Measurements from ENCODE around the gene GPS2. TPM values are rescaled to one million over a fixed set of nuclear protein-coding genes. Genes with fewer than 3 reads are reported as not detected.
A peak's percentile ranks its signal among the peaks of the same experiment; 100 is the strongest.

Gene GPS2
- total RNA-seq, 1 experiment from 2014 or later = 116 TPM

GRCh38 chr17:7357381-7357780 is 42.2 kb upstream of the GPS2 start:
- intact Hi-C loops (cut with micrococcal nuclease; ENCODE audit: unreplicated experiment) = loop anchor here (2.0 to 10.0 kb wide), 3 partner anchors 80 to 203 kb away; partner anchors contain the start of genes FGF11, POLR2A, SENP3 and SLC35G6
- no peak overlapping the region for H3K4me3 ChIP-seq (ENCODE audit: low read depth, low read length, poor library complexity, severe bottlenecking)
- BruUV-seq (replicated peaks) = no TSS peak
- H3K36me3 ChIP-seq (ENCODE audit: insufficient read depth, low read length, poor library complexity, severe bottlenecking) = no peaks in the 10 kb centered on the region
- DNase-seq (ENCODE audit: low spot score) = no peak
- H3K27ac ChIP-seq (ENCODE audit: low read depth, low read length, poor library complexity, severe bottlenecking) = no peak overlapping the region
- POLR2A ChIA-PET (ENCODE audit: low non-redundant PET) = no interaction called here
- CTCF ChIA-PET = interaction anchor here (0.7 to 1.8 kb wide), 2 partner anchors 37 to 600 kb away, joined by 6 read pairs; partner anchors contain the start of gene PLSCR3
- no peaks in the 10 kb centered on the region for H3K27me3 ChIP-seq (replicated peaks; ENCODE audit: insufficient read depth, low read depth, low read length, poor library complexity)
- peaks cover 14% of the 10 kb centered on the region for H3K4me1 ChIP-seq (ENCODE audit: insufficient read depth, low read length, poor library complexity, severe bottlenecking)
- TF ChIP-seq CTCF (conservative IDR thresholded peaks at IDR 0.05; ENCODE audit: low read depth, low read length) (no peak), EZH2 (IDR thresholded peaks at IDR 0.05; ENCODE audit: borderline replicate concordance, low read depth, low read length, poor library complexity, severe bottlenecking) (no peak)
- no peaks in the 10 kb centered on the region for H3K9me3 ChIP-seq (ENCODE audit: low read depth, low read length, poor library complexity, severe bottlenecking)

GRCh38 chr17:7356756-7357155 is 41.6 kb upstream of the GPS2 start:
- BruUV-seq (replicated peaks) = no TSS peak
- ChIA-PET CTCF (interaction anchor here (0.5 to 1.8 kb wide), 7 partner anchors 37 to 204 kb away, joined by 3 to 11 read pairs (median 5); partner anchors contain the start of genes PLSCR3 and POLR2A), POLR2A (ENCODE audit: low non-redundant PET) (no interaction called here)
- H3K4me1 ChIP-seq (ENCODE audit: insufficient read depth, low read length, poor library complexity, severe bottlenecking) = peaks cover 14% of the 10 kb centered on the region
- DNase-seq (ENCODE audit: low spot score) = no peak
- TF ChIP-seq EZH2 (IDR thresholded peaks at IDR 0.05; ENCODE audit: borderline replicate concordance, low read depth, low read length, poor library complexity, severe bottlenecking) (no peak), CTCF (conservative IDR thresholded peaks at IDR 0.05; ENCODE audit: low read depth, low read length) (no peak)
- no peaks in the 10 kb centered on the region for H3K27me3 ChIP-seq (replicated peaks; ENCODE audit: insufficient read depth, low read depth, low read length, poor library complexity)
- no peaks in the 10 kb centered on the region for H3K36me3 ChIP-seq (ENCODE audit: insufficient read depth, low read length, poor library complexity, severe bottlenecking)
- H3K4me3 ChIP-seq (ENCODE audit: low read depth, low read length, poor library complexity, severe bottlenecking) = no peak overlapping the region
- H3K27ac ChIP-seq (ENCODE audit: low read depth, low read length, poor library complexity, severe bottlenecking) = no peak overlapping the region
- H3K9me3 ChIP-seq (ENCODE audit: low read depth, low read length, poor library complexity, severe bottlenecking) = no peaks in the 10 kb centered on the region
- intact Hi-C loops (cut with micrococcal nuclease; ENCODE audit: unreplicated experiment) = loop anchor here (2.0 to 10.0 kb wide), 3 partner anchors 81 to 204 kb away; partner anchors contain the start of genes FGF11, POLR2A, SENP3 and SLC35G6

GRCh38 chr17:7356072-7356549 is 41.0 kb upstream of the GPS2 start:
- Histone ChIP-seq H3K36me3 (ENCODE audit: insufficient read depth, low read length, poor library complexity, severe bottlenecking) (no peaks in the 10 kb centered on the region), H3K27me3 (replicated peaks; ENCODE audit: insufficient read depth, low read depth, low read length, poor library complexity) (no peaks in the 10 kb centered on the region), H3K9me3 (ENCODE audit: low read depth, low read length, poor library complexity, severe bottlenecking) (no peaks in the 10 kb centered on the region), H3K4me1 (ENCODE audit: insufficient read depth, low read length, poor library complexity, severe bottlenecking) (peaks cover 18% of the 10 kb centered on the region), H3K27ac (ENCODE audit: low read depth, low read length, poor library complexity, severe bottlenecking) (no peak overlapping the region), H3K4me3 (ENCODE audit: low read depth, low read length, poor library complexity, severe bottlenecking) (no peak overlapping the region)
- TF ChIP-seq CTCF (conservative IDR thresholded peaks at IDR 0.05; ENCODE audit: low read depth, low read length) = peak; percentile 96
- TF ChIP-seq EZH2 (IDR thresholded peaks at IDR 0.05; ENCODE audit: borderline replicate concordance, low read depth, low read length, poor library complexity, severe bottlenecking) = no peak
- intact Hi-C loops (cut with micrococcal nuclease; ENCODE audit: unreplicated experiment) = loop anchor here (2.0 to 10.0 kb wide), 3 partner anchors 81 to 205 kb away; partner anchors contain the start of genes FGF11, POLR2A, SENP3 and SLC35G6
- no TSS peak for BruUV-seq (replicated peaks)
- peak; percentile 80 for DNase-seq (ENCODE audit: low spot score)
- ChIA-PET CTCF (interaction anchor here (0.5 to 1.8 kb wide), 11 partner anchors 13 to 233 kb away, joined by 3 to 11 read pairs (median 4); partner anchors contain the start of genes NEURL4, PLSCR3 and POLR2A), POLR2A (ENCODE audit: low non-redundant PET) (no interaction called here)

All from A673 (cell line).